Caco-2 (cell line): Measurements from ENCODE around the gene LYRM7. TPM values are rescaled to one million over a fixed set of nuclear protein-coding genes. Genes with fewer than 3 reads are reported as not detected.

Source experiments
- BruUV-seq: library from RNA; stranded (reverse); fragments of 400-500 nt; replicated peaks from 2 replicates; lab custom pipeline; 2021; lab: Mats Ljungman, UMichigan
- CTCF ChIA-PET: fragments of 300-600 bp; sonication (Branson Sonifier 250); formaldehyde crosslinking; loops from one replicate; lab custom pipeline; 2022; ENCODE audit warnings: antibody characterized with exemption; lab: Charles Lee
- POLR2A ChIA-PET: fragments of 300-600 bp; sonication (Branson Sonifier 250); formaldehyde crosslinking; loops from one replicate; lab custom pipeline; 2022; ENCODE audit warnings: antibody characterized with exemption; lab: Charles Lee
- DNase-seq, 2 experiments: peaks; one replicate each; pipeline versions ENCODE4 v3.0.0 to v3.0.0-alpha.2; 2020 to 2022
- H3K27me3 ChIP-seq: replicated peaks from 2 replicates; pipeline ENCODE4 v1.6.0; 2011; ENCODE audit warnings: low read length; ENCODE audit not compliant: control insufficient read depth, insufficient read depth
- H3K36me3 ChIP-seq: 2 replicates; pipeline ENCODE4 v1.5.1; 2011; ENCODE audit warnings: low read length; ENCODE audit not compliant: control insufficient read depth, insufficient read depth
- H3K4me1 ChIP-seq: fragments of 250-450 bp; sonication (Bioruptor Pico); 2 replicates; pipeline ENCODE4 v1.5.1; 2020; ENCODE audit warnings: mild to moderate bottlenecking
- H3K4me3 ChIP-seq: 2 replicates; pipeline ENCODE4 v1.5.1; 2011; ENCODE audit warnings: low read depth, mild to moderate bottlenecking, control low read depth, low read length
- H3K9me3 ChIP-seq: fragments of 250-450 bp; sonication (Bioruptor Pico); 2 replicates; pipeline ENCODE4 v1.5.1; 2020; ENCODE audit warnings: mild to moderate bottlenecking, moderate library complexity
- H3K27ac Mint-ChIP-seq: one replicate; pipeline ENCODE4 v1.8.0; 2022; ENCODE audit warnings: mixed read lengths; ENCODE audit not compliant: unreplicated experiment
- H3K27me3 Mint-ChIP-seq: one replicate; pipeline ENCODE4 v1.8.0; 2022; ENCODE audit warnings: mixed read lengths; ENCODE audit not compliant: insufficient read depth, unreplicated experiment
- H3K36me3 Mint-ChIP-seq: one replicate; pipeline ENCODE4 v1.8.0; 2022; ENCODE audit warnings: mild to moderate bottlenecking, mixed read lengths; ENCODE audit not compliant: insufficient read depth, unreplicated experiment
- H3K4me1 Mint-ChIP-seq: one replicate; pipeline ENCODE4 v1.8.0; 2022; ENCODE audit warnings: low read depth, mixed read lengths; ENCODE audit not compliant: unreplicated experiment
- H3K4me3 Mint-ChIP-seq: one replicate; pipeline ENCODE4 v1.8.0; 2022; ENCODE audit warnings: mild to moderate bottlenecking, moderate library complexity, mixed read lengths; ENCODE audit not compliant: unreplicated experiment
- H3K9me3 Mint-ChIP-seq: one replicate; pipeline ENCODE4 v1.8.0; 2022; ENCODE audit warnings: mixed read lengths; ENCODE audit not compliant: unreplicated experiment
- CTCF ChIP-seq, 2 experiments: fragments of 200-600 bp in 1 of 2; IDR thresholded peaks; 1 replicate in 1 of 2; 2 replicates in 1 of 2; pipeline versions ENCODE4 v1.5.1 to v1.8.0; 2011 to 2022; ENCODE audit warnings: antibody characterized with exemption in 1 of 2, control low read depth in 1 of 2, inconsistent platforms in 1 of 2, low read depth in 1 of 2, low read length in 1 of 2, mild to moderate bottlenecking in 1 of 2, moderate library complexity in 1 of 2; ENCODE audit not compliant: insufficient read depth in 1 of 2, severe bottlenecking in 1 of 2, unreplicated experiment in 1 of 2
- intact Hi-C: fragments of 100-400 bp; cut with micrococcal nuclease; formaldehyde crosslinking; loops from one replicate; pipeline ENCODE4 v1.10.0; 2022; ENCODE audit not compliant: unreplicated experiment
- total RNA-seq: library from RNA; stranded (reverse); gene quantifications from 2 replicates; pipeline ENCODE4 v1.2.3, GENCODE V29; 2022

LYRM7 gene
- total RNA-seq, 1 experiment from 2014 or later, result 14.9 TPM

- intact Hi-C loops, result no loop called here
- Histone ChIP-seq H3K4me1 (no peaks in the 10 kb centered on the region), H3K27me3 (no peaks in the 10 kb centered on the region), H3K4me3 (no peak overlapping the region), H3K36me3 (no peaks in the 10 kb centered on the region), H3K9me3 (no peaks in the 10 kb centered on the region)
- Mint-ChIP-seq H3K9me3 (no peaks in the 10 kb centered on the region), H3K27me3 (no peaks in the 10 kb centered on the region), H3K4me3 (no peak overlapping the region), H3K36me3 (no peaks in the 10 kb centered on the region), H3K4me1 (no peaks in the 10 kb centered on the region), H3K27ac (no peak overlapping the region)
- BruUV-seq, result no TSS peak
- DNase-seq, result no peak
- TF ChIP-seq CTCF (IDR thresholded peaks at IDR 0.05; ENCODE audit: insufficient read depth in 1 of 2, low read depth in 1 of 2, low read length in 1 of 2, severe bottlenecking in 1 of 2, unreplicated experiment in 1 of 2), result no peak
- ChIA-PET POLR2A (no interaction called here), CTCF (interaction anchor here (0.6 to 0.7 kb wide), 2 partner anchors 15 to 17 kb away, joined by 6 to 8 read pairs; no protein-coding TSS in a partner anchor)
Measured at GRCh38 chr5:131148835-131149234, 21.9 kb upstream of the LYRM7 start.

GRCh38 chr5:131150408-131150807, 20.3 kb upstream of the LYRM7 start:
- Histone ChIP-seq H3K9me3 (no peaks in the 10 kb centered on the region), H3K36me3 (no peaks in the 10 kb centered on the region), H3K4me1 (no peaks in the 10 kb centered on the region), H3K4me3 (no peak overlapping the region), H3K27me3 (no peaks in the 10 kb centered on the region)
- TF ChIP-seq CTCF (IDR thresholded peaks at IDR 0.05; ENCODE audit: insufficient read depth in 1 of 2, low read depth in 1 of 2, low read length in 1 of 2, severe bottlenecking in 1 of 2, unreplicated experiment in 1 of 2), result no peak
- H3K9me3 Mint-ChIP-seq, result no peaks in the 10 kb centered on the region
- ChIA-PET POLR2A (no interaction called here), CTCF (no interaction called here)
- no peak overlapping the region for H3K4me3 Mint-ChIP-seq
- H3K4me1 Mint-ChIP-seq, result no peaks in the 10 kb centered on the region
- H3K27ac Mint-ChIP-seq, result no peak overlapping the region
- DNase-seq, result no peak
- no peaks in the 10 kb centered on the region for H3K36me3 Mint-ChIP-seq
- intact Hi-C loops, result no loop called here
- H3K27me3 Mint-ChIP-seq, result no peaks in the 10 kb centered on the region
- BruUV-seq, result no TSS peak

DNA sequence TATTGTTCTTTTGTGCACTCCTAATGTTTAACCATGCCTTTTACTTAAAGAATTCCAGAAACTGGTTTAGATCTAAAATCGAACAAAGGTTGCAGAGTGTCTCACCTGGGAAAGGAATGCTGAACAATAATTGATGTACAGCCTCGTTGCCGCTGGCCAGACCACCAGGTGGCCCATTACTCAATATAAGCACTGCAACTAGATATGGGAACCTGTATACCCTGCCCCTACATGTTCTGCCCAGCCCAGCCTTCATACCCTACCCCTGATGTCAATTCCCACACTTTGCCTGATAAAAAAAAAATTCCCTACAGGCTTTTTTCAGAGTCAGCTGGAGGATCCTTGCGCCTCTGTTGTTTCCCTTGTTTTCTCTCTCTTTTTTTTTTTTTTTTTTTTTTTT, 19.5 kb upstream of the LYRM7 start:
- Mint-ChIP-seq H3K9me3 (no peaks in the 10 kb centered on the region), H3K27me3 (no peaks in the 10 kb centered on the region), H3K4me3 (no peak overlapping the region), H3K4me1 (no peaks in the 10 kb centered on the region), H3K27ac (no peak overlapping the region), H3K36me3 (peaks cover 3% of the 10 kb centered on the region)
- TF ChIP-seq CTCF (IDR thresholded peaks at IDR 0.05; ENCODE audit: insufficient read depth in 1 of 2, low read depth in 1 of 2, low read length in 1 of 2, severe bottlenecking in 1 of 2, unreplicated experiment in 1 of 2), result no peak
- intact Hi-C loops, result loop anchor here (1.0 kb wide), 2 partner anchors 231 to 266 kb away; no protein-coding TSS in a partner anchor
- no TSS peak for BruUV-seq
- no peak for DNase-seq
- no peaks in the 10 kb centered on the region for H3K36me3 ChIP-seq
- no peaks in the 10 kb centered on the region for H3K9me3 ChIP-seq
- CTCF ChIA-PET, result no interaction called here
- H3K4me3 ChIP-seq, result no peak overlapping the region
- H3K27me3 ChIP-seq, result no peaks in the 10 kb centered on the region
- H3K4me1 ChIP-seq, result no peaks in the 10 kb centered on the region
- POLR2A ChIA-PET, result no interaction called here
